GM10248 (cell line): ENCODE data around the gene GRAMD1C.
"Not testable (repeated sequence)": the region's sequence is repeated elsewhere in the genome, so short reads cannot be mapped to it uniquely, and the experiment has no call there.

Source experiments
- CTCF ChIA-PET: fragments of 300-600 bp; sonication (Branson Sonifier 250); formaldehyde crosslinking; extraction: SDS; loops from one replicate; lab custom pipeline; 2021; ENCODE audit warnings: antibody characterized with exemption; lab: Yijun Ruan, JAX
- POLR2A ChIA-PET: fragments of 350-650 bp; sonication (Branson Sonifier 250); formaldehyde crosslinking; extraction: SDS; loops from one replicate; lab custom pipeline; 2020; ENCODE audit warnings: antibody characterized with exemption; lab: Yijun Ruan, JAX
- DNase-seq: peaks from one replicate; pipeline ENCODE4 v3.0.0; 2012; ENCODE audit errors: extremely low spot score
- CTCF ChIP-seq: IDR thresholded peaks from 2 replicates; pipeline ENCODE4 v1.5.1; 2012; ENCODE audit warnings: mild to moderate bottlenecking, low read depth; ENCODE audit errors: extremely low read depth, missing control alignments, control extremely low read depth

The GRAMD1C gene

GRCh38 chr3:113847664-113848461 is 9.3 kb downstream of the GRAMD1C start:
- no peak for DNase-seq
- ChIA-PET POLR2A (no interaction called here), CTCF (no interaction called here)
- TF ChIP-seq CTCF = no peak

DNA sequence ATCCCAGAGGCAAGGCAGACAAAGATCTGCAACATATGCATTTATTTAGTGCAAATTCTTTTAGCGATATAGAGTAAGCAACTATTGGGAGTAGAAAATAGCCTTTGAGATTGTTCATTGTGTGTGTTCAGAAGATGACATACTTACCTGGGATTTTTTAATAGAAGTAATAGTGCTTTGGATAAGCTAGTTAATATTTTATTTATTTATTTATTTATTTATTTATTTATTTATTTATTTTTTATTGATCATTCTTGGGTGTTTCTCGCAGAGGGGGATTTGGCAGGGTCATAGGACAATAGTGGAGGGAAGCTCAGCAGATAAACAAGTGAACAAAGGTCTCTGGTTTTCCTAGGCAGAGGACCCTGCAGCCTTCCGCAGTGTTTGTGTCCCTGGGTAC is 10.5 kb downstream of the GRAMD1C start:
- CTCF ChIA-PET, POLR2A ChIA-PET, DNase-seq: not testable (repeated sequence)

DNA sequence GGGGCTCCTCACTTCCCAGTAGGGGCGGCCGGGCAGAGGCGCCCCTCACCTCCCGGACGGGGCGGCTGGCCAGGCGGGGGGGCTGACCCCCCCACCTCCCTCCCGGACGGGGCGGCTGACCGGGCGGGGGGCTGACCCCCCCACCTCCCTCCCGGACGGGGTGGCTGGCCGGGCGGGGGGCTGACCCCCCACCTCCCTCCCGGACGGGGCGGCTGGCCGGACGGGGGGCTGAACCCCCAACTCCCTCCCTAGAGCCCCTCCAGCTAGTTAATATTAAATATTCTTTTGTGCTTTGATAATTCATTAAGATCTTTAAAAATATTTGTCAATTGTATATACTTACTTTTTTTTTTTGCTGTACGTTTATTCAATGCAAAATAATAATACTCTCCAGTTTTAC is 11.3 kb downstream of the GRAMD1C start:
- CTCF ChIA-PET, POLR2A ChIA-PET, DNase-seq: not testable (repeated sequence)

GRCh38 chr3:113850391-113850790 is 11.8 kb downstream of the GRAMD1C start:
- CTCF ChIA-PET, DNase-seq, POLR2A ChIA-PET: not testable (repeated sequence)

DNA sequence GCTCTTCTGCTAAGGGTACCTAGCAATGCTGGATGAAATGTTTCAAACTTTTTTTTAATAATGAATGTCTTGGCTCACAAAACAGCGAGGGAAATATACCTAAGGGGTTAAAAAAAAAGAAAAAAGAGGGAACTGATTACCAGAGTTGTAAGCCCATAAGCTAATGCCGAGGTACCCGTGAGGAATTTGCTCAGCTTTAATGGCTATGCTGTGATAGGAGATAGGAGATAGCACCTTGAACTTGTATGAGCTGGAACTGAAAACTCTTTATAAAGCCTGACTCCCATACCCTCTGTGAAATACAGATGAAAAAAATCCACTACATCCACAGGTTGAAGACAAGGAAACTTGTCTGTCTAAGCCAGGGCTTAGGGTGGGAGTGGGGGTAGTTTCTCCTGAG is 13.9 kb downstream of the GRAMD1C start:
- no peak for TF ChIP-seq CTCF
- ChIA-PET POLR2A (no interaction called here), CTCF (no interaction called here)
- DNase-seq = no peak

- TF ChIP-seq CTCF = no peak
- ChIA-PET CTCF (no interaction called here), POLR2A (no interaction called here)
- no peak for DNase-seq
Observed at GRCh38 chr3:113867506-113867905, 28.9 kb downstream of the GRAMD1C start.

DNA sequence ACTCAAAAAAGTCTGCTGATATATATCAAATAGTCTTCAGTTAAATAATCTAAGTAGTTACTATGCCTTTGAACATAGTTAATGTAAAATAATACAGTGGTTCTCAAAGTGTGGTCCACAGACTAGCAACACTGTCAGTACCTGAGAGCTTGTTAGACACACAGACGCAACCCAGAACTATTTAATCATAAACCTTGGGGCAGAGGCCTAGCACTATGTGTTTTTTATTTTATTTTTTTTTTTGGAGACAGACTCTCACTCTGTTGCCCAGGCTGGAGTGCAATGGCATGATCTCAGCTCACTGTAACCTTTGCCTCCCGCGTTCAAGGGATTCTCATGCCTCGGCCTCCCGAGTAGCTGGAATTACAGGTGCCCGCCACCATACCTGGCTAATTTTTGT is 34.7 kb downstream of the GRAMD1C start:
- ChIA-PET POLR2A (no interaction called here), CTCF (interaction anchor here (1.9 kb wide), 1 partner anchor 29 kb away, joined by 6 read pairs; no protein-coding TSS in a partner anchor)
- DNase-seq = no peak
- TF ChIP-seq CTCF = no peak

- no peak for TF ChIP-seq CTCF
- POLR2A ChIA-PET = no interaction called here
- CTCF ChIA-PET = interaction anchor here (1.9 kb wide), 1 partner anchor 30 kb away, joined by 6 read pairs; no protein-coding TSS in a partner anchor
- no peak for DNase-seq
Observed at GRCh38 chr3:113873814-113874526, 35.4 kb downstream of the GRAMD1C start.
